WERI-Rb-1 (cell line): Measurements from ENCODE around the gene S100A9.

ENCODE experiments used
- DNase-seq: peaks from one replicate; pipeline ENCODE4 v3.0.0-alpha.2; 2020
- H3K27ac ChIP-seq: fragments of 250-450 bp; sonication (Bioruptor Pico); 2 replicates; pipeline ENCODE4 v1.5.1; 2020; ENCODE audit warnings: mild to moderate bottlenecking, moderate library complexity
- H3K27me3 ChIP-seq: fragments of 250-450 bp; sonication (Bioruptor Pico); 2 replicates; pipeline ENCODE4 v1.5.1; 2021; ENCODE audit warnings: mild to moderate bottlenecking, low read depth, moderate library complexity; ENCODE audit not compliant: insufficient read depth, severe bottlenecking
- H3K36me3 ChIP-seq: fragments of 250-450 bp; sonication (Bioruptor Pico); 2 replicates; pipeline ENCODE4 v1.5.1; 2020; ENCODE audit warnings: mild to moderate bottlenecking, moderate library complexity
- H3K4me3 ChIP-seq: 2 replicates; pipeline ENCODE4 v1.5.1; 2011; ENCODE audit warnings: low read depth, mild to moderate bottlenecking, control low read depth, low read length
- H3K9me3 ChIP-seq: fragments of 250-450 bp; sonication (Bioruptor Pico); 2 replicates; pipeline ENCODE4 v1.5.1; 2021; ENCODE audit warnings: mild to moderate bottlenecking, moderate library complexity; ENCODE audit not compliant: severe bottlenecking
- CTCF ChIP-seq: IDR thresholded peaks from 2 replicates; pipeline ENCODE4 v1.5.1; 2011; ENCODE audit warnings: low read depth, mild to moderate bottlenecking, control low read depth, inconsistent platforms, low read length

S100A9 gene

GRCh38 chr1:153366261-153366660 lies 8.6 kb downstream of the S100A9 start:
- no peak overlapping the region for H3K4me3 ChIP-seq
- H3K27ac ChIP-seq: no peak overlapping the region
- H3K27me3 ChIP-seq: peaks cover 98% of the 10 kb centered on the region
- DNase-seq: no peak
- peaks cover 9% of the 10 kb centered on the region for H3K9me3 ChIP-seq
- H3K36me3 ChIP-seq: no peaks in the 10 kb centered on the region
- TF ChIP-seq CTCF: no peak

- no peak for DNase-seq
- H3K4me3 ChIP-seq: no peak overlapping the region
- no peak overlapping the region for H3K27ac ChIP-seq
- H3K9me3 ChIP-seq: peaks cover 9% of the 10 kb centered on the region
- H3K27me3 ChIP-seq: peaks cover 98% of the 10 kb centered on the region
- H3K36me3 ChIP-seq: no peaks in the 10 kb centered on the region
- no peak for TF ChIP-seq CTCF
These were observed 9.4 kb downstream of the S100A9 start for GRCh38 chr1:153367090-153367489.

GRCh38 chr1:153368495-153368894 lies 10.8 kb downstream of the S100A9 start:
- H3K27me3 ChIP-seq: peaks cover 98% of the 10 kb centered on the region
- no peak for DNase-seq
- H3K36me3 ChIP-seq: no peaks in the 10 kb centered on the region
- H3K9me3 ChIP-seq: peaks cover 9% of the 10 kb centered on the region
- TF ChIP-seq CTCF: no peak
- no peak overlapping the region for H3K27ac ChIP-seq
- no peak overlapping the region for H3K4me3 ChIP-seq

- H3K4me3 ChIP-seq: no peak overlapping the region
- no peak overlapping the region for H3K27ac ChIP-seq
- peaks cover 15% of the 10 kb centered on the region for H3K9me3 ChIP-seq
- H3K27me3 ChIP-seq: peaks cover 98% of the 10 kb centered on the region
- H3K36me3 ChIP-seq: no peaks in the 10 kb centered on the region
- no peak for DNase-seq
- TF ChIP-seq CTCF: no peak
These were observed 12.5 kb downstream of the S100A9 start for GRCh38 chr1:153370146-153370545.

GRCh38 chr1:153371231-153371630 lies 13.6 kb downstream of the S100A9 start:
- Histone ChIP-seq H3K27ac (no peak overlapping the region), H3K27me3 (peaks cover 98% of the 10 kb centered on the region), H3K9me3 (peaks cover 22% of the 10 kb centered on the region), H3K36me3 (no peaks in the 10 kb centered on the region), H3K4me3 (no peak overlapping the region)
- no peak for TF ChIP-seq CTCF
- no peak for DNase-seq

- no peak for TF ChIP-seq CTCF
- no peak for DNase-seq
- no peaks in the 10 kb centered on the region for H3K36me3 ChIP-seq
- no peak overlapping the region for H3K4me3 ChIP-seq
- peaks cover 26% of the 10 kb centered on the region for H3K9me3 ChIP-seq
- H3K27ac ChIP-seq: no peak overlapping the region
- peaks cover 100% of the 10 kb centered on the region for H3K27me3 ChIP-seq
These were observed 14.9 kb downstream of the S100A9 start for GRCh38 chr1:153372571-153372970.
